Fibroblast of peridontal ligament (primary cell): ENCODE data around the gene DPH5.
A peak's percentile ranks its signal among the peaks of the same experiment; 100 is the strongest.

ENCODE experiments used
- DNase-seq: peaks from one replicate; pipeline ENCODE4 v3.0.0-alpha.2; 2010; ENCODE audit errors: extremely low read depth

Gene DPH5

GRCh38 chr1:101030881-101031280 lies 5.3 kb upstream of the DPH5 start:
- no peak for DNase-seq

DNA sequence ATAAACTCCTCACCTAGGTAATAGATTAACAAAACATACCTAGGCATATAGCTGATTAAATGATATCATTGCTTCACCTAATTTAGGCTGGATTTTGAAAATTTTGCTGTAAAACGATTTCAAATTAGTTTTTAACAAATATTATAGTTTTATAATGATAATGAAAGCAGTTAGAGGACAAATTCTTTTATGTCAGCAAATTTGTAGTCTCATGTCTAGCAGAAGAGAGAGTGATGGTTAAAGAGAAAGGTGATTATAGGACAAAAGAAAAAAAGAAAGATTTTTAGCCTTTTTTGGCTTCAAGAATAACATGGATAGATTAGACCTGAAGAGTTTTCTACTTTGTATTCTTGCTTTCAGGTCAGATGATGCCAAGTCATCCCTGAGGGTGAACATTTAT lies 3.6 kb upstream of the DPH5 start:
- no peak for DNase-seq

DNA sequence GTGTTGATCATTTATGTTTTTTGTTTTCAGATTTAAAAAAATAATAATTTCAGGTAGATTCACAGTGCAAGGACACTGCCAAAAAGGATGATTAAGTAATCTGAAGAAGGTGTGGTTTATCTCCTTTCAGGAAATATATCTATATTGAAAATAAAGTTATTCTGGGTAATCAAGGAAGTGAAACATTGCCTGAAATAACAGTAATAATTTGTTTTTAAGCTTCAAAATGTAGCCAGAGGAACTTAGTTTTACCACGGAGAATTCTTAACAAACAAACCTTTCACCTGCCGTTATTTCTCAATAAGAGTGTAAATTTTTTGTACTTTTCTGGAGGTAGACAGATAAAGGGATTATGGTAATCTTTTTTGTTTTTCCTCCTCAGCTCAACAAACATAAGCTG lies 2.9 kb upstream of the DPH5 start:
- DNase-seq = no peak

DNA sequence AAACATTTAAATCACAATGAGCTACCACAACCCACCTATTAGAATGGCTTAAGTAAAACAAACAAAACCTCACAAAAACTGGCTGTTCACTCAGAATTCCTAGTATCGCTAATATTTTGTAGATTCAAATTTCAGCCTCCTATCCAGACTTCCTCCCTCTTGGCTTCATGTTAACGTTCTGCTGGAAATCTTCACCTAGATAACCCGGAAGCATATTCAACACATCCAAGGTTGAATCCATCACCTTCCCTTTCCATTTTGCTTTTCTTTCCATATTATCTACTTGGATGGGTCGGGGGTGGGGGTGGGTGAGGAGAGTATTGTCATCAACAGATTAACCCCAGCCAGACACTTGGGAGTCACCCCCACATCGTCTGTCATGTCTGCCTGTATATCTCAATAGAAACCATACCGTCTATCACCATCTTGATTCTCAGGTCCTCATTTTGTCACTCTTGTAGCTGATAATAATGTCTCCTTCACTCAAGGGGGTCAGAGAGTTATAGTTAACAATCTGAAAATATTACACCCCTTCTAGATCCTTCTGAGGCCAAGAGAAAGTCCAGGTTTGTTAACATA lies 1.7 kb upstream of the DPH5 start:
- DNase-seq = no peak

DNA sequence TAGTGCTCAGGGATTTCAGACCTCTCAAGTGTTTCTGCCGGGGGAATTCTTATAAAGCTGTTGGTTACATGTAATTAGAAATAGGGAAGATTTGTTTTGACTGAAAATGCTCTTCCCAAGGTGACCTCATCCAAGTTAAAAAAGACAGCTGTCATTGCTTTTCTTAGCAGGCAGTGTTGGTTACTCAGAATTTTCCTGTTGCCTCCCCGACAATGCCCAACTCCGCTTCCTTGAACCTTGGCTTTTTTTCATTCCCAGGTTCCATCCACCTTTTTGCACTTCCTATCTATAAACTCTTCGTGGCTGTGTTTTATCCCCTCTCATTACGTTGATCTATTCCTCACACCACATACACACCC lies 825 bp upstream of the DPH5 start:
- no peak for DNase-seq

GRCh38 chr1:101025283-101025656 lies 314 bp downstream of the DPH5 start:
- DNase-seq = no peak

DNA sequence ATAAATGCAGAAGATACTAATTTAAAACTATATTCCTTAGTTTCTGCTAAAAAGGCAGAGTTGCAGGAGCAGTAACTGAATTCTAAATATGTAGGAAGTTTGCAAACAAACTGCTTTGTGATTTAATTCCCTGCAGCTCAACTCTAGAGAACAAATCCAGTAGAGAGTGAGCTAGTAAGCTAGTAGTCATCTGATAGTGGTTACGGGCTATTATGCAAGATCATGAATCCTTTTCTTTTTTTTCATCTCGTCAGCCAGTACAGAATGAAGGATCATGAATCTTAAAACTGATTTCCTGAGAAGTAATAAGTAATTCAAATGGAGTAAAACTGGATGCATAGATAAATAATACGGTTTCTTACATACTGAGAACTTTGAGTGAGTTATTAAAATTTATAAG lies 3.3 kb downstream of the DPH5 start:
- peak; percentile 87 for DNase-seq

DNA sequence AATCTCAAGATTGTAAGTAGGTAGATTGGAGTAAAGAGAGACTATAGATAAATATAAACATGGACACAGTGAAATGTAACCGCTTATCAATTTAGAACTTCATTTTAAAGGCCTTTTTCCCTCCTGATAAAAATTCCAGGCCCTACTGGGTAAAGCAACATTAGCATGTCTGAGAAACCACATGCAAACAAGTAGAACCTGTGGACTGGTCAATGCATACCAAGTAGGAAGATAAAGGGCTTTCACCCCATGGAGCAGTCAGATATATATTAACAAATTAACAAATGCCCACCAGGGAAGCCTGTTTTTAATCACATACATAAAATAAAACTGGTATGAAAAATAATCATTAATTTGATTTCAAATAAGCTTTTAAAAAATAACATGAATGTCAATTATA lies 8.1 kb downstream of the DPH5 start:
- DNase-seq = no peak

GRCh38 chr1:101013776-101014175 lies 11.8 kb downstream of the DPH5 start:
- DNase-seq = no peak

GRCh38 chr1:101008229-101008834 lies 17.3 kb downstream of the DPH5 start:
- DNase-seq = peak; percentile 89

DNA sequence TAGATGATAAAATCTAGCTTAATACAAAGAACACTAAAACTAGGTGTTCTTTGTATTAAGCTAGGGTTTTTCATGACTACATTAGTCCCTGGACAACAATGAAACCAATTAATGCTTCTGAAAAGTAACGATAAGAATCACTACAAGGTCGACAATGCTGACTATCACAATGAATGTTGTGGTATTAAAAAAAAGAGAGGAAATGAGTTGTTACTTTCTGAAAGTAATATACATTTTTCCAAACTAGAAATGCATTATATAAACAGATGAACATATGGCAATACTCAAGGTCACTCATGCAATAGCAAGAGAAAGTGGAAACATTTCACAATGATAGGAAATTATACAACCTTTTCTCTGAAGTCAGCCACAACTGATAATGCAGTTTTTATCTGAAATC lies 19.0 kb downstream of the DPH5 start:
- DNase-seq = peak; percentile 63

GRCh38 chr1:101005871-101006270 lies 19.7 kb downstream of the DPH5 start:
- no peak for DNase-seq

DNA sequence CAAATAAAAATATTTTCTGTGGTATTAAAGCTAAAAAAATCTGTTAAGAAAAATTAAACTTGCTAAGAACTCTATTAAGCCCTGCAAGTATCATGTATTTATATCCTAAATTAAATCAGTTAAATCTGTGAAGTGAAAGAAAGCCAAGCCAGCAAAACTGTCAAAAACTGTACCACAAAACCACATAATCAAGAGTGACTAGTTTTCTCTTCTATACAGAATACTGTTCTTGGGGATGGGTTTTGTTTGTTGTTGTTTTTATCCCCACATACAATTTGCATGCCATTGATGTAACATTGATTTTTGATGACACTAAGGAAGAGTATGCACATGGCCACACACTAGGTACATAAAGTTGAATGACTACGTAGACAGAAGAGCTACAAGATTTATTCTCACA lies 20.4 kb downstream of the DPH5 start:
- DNase-seq = no peak

DNA sequence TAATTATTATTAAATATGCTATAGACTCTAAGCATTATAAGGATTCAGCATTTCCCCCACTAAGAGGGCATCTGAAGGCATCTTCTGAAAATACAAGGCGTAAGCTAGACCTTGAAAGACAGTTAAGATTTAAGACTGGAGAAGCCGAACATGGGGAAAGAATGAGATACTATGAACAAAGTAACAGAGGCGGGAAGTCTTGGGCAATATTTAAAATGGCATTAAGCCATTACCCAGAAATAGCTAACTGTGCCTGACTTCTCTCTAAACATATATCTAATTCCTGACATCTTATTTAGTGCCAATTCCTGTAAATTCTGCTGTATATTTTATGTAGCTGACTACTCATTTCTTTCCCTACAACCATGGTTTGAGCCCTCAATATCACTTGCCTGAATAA lies 20.9 kb downstream of the DPH5 start:
- DNase-seq = peak; percentile 72

DNA sequence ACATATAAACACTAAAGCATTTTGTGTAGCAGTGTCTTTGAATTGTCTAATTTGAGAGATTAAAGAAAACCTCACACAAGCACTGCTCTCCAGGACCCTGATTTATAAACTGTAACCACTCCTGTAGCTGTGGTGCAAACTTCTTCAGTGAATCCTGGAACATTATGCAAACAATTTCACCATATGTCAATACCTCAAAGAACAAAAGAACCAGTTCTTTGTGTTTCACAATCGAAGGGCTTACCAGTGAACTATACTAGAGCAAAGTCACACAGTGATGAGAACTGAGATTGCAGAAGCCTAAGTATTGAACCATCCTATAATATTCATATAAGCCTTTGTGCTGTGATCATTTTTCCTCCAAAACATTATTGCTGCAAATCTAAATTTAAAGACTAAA lies 21.5 kb downstream of the DPH5 start:
- DNase-seq = peak; percentile 69

- DNase-seq = no peak
Observed at GRCh38 chr1:101003012-101003650, 22.5 kb downstream of the DPH5 start.

DNA sequence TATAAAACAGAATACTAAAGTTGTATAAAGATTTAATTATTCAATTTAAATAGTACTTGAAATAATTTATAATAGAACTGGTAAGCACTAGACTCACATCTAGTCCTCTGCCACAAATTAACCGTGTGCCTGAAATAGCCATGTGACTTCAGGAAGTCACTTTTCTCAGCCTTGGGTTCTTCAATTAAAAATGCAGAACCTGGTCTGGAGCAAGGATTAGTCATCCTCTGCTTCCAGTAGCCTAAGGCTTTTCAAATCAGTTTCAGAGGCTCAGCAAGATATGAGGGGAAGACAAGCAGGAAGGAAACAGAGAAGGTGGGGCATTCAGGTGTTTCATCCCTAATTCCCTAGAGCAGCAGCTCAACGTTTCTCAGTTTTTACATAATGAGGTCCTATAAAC lies 23.0 kb downstream of the DPH5 start:
- DNase-seq = peak; percentile 20

DNA sequence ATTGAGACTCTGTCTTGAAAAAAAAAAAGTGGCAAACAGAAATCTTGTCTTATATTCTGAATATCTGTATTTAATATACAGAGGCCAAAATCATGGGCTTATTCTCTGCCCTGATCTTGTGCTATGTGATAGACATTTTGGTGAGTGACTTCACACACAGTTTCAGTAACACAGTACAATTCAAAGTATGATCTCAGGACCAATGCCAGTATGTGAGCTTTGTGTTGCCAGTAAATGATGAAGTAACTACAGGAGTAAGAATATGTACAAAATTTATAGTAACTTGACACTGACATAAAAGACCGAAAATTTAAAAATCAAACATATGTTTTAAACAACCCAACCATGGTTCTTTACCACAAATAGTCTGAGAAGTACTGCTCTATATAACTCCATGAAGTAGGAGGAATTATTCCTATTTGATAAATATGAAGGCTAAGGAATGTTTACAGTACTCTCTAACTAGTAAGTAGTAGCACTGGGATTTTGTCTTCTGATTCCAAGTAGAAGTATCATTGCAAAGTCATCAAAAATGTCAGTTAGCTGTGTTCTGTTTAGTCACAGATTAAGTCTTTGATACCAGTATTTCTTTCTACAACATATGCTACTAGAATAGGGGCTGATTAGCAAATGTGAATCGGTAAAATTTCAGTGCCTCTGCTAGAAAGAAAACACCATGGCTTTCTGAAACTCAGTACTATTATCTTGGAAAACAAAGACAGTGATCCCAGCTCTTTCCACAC lies 25.3 kb downstream of the DPH5 start:
- peak; percentile 66 for DNase-seq

GRCh38 chr1:100998426-100998825 lies 27.2 kb downstream of the DPH5 start:
- no peak for DNase-seq

DNA sequence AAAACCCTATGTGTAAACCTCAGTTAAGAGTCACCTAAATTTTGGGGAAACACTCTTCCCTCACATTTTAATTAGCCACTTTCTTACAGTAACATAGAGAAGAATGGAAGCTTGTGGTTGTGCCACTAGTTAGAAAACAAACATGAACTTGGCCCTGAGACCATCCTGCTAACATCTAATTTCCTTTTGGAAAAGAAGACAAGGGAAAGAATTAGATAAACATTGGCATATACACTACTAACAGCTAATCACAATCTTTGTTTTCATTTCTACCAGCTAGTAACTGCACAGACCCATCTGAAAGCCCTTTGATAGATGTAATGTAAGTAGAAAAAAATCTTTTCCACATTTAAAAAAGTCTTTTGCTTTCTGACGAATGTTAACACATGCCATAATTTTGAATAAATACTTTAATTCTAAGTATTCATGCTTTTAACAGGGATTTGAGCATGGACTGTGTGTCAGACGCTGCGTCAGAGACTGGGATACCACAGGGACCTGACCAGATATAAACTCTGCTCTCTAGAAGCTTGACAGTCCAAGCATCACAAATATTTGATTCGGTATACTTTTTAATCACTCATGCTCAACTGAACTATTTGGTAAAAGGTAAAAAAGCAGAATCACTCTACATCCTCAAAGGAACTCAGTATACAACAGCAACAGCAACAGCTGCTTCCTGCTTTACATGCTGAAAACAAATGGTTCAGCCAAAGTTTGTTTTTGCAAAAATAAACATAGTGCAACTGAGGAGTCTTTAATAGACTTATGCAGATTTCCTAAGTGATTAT lies 30.2 kb downstream of the DPH5 start:
- peak; percentile 44 for DNase-seq

- DNase-seq = peak; percentile 85
Observed at GRCh38 chr1:100989306-100990077, 36.1 kb downstream of the DPH5 start.
